SK-N-SH treated with all-trans-retinoic acid at 6 μM for 48 hours (cell line): ENCODE results near the gene NARF.

ENCODE experiments used
- ATAC-seq: fragments of 200-7000 bp; cut with Tn5 transposase; 3 replicates; pipeline ENCODE4 v1.9.1; 2020; ENCODE audit warnings: mild to moderate bottlenecking, moderate library complexity
- ARNTL ChIP-seq: fragments of 450-650 bp; formaldehyde crosslinking; IDR thresholded peaks from 2 replicates; pipeline ENCODE4 v1.5.0; 2020; ENCODE audit warnings: low read depth, mild to moderate bottlenecking, moderate library complexity, borderline replicate concordance
- BACH2 ChIP-seq: fragments of 250-450 bp; sonication (Bioruptor Pico); IDR thresholded peaks from 2 replicates; pipeline ENCODE4 v1.9.0; 2021; ENCODE audit warnings: mild to moderate bottlenecking, borderline replicate concordance
- CSDC2 ChIP-seq: fragments of 250-450 bp; sonication (Bioruptor Pico); IDR thresholded peaks from 2 replicates; pipeline ENCODE4 v1.5.0; 2020; ENCODE audit warnings: mild to moderate bottlenecking, moderate library complexity
- ESRRG ChIP-seq: fragments of 250-450 bp; sonication (Bioruptor Pico); IDR thresholded peaks from 2 replicates; pipeline ENCODE4 v1.6.1; 2021; ENCODE audit warnings: mild to moderate bottlenecking
- GLIS3 ChIP-seq: fragments of 250-450 bp; sonication (Bioruptor Pico); IDR thresholded peaks from 2 replicates; pipeline ENCODE4 v1.5.0; 2020; ENCODE audit warnings: mild to moderate bottlenecking, moderate library complexity
- ISL1 ChIP-seq: fragments of 250-450 bp; sonication (Bioruptor Pico); IDR thresholded peaks from 2 replicates; pipeline ENCODE4 v2.1.2; 2022; ENCODE audit warnings: mild to moderate bottlenecking, moderate library complexity
- OSR1 ChIP-seq: fragments of 250-450 bp; sonication (Bioruptor Pico); IDR thresholded peaks from 2 replicates; pipeline ENCODE4 v1.8.0; 2022; ENCODE audit warnings: moderate library complexity, mild to moderate bottlenecking, inconsistent platforms
- SNAI2 ChIP-seq: fragments of 250-450 bp; sonication (Bioruptor Pico); IDR thresholded peaks from 2 replicates; pipeline ENCODE4 v1.5.0; 2020; ENCODE audit warnings: mild to moderate bottlenecking, moderate library complexity
- TCF4 ChIP-seq: fragments of 250-450 bp; sonication (Bioruptor Pico); IDR thresholded peaks from 2 replicates; pipeline ENCODE4 v1.8.0; 2021; ENCODE audit warnings: mild to moderate bottlenecking, moderate library complexity, borderline replicate concordance
- TOX ChIP-seq: fragments of 250-450 bp; sonication (Bioruptor Pico); IDR thresholded peaks from 2 replicates; pipeline ENCODE4 v1.8.0; 2021; ENCODE audit warnings: mild to moderate bottlenecking, moderate library complexity, borderline replicate concordance
- ZC3H10 ChIP-seq: fragments of 250-450 bp; sonication (Bioruptor Pico); IDR thresholded peaks from 2 replicates; pipeline ENCODE4 v1.5.1; 2021; ENCODE audit warnings: mild to moderate bottlenecking, moderate library complexity
- ZFP3 ChIP-seq: fragments of 250-450 bp; sonication (Bioruptor Pico); IDR thresholded peaks from 2 replicates; pipeline ENCODE4 v1.5.0; 2020; ENCODE audit warnings: mild to moderate bottlenecking, moderate library complexity
- ZFP30 ChIP-seq: fragments of 450-650 bp; formaldehyde crosslinking; IDR thresholded peaks from 2 replicates; pipeline ENCODE4 v1.5.0; 2022; ENCODE audit warnings: mild to moderate bottlenecking, moderate library complexity
- ZNF565 ChIP-seq: fragments of 450-650 bp; formaldehyde crosslinking; conservative IDR thresholded peaks from 2 replicates; pipeline ENCODE4 v1.5.0; 2020; ENCODE audit warnings: low read depth, mild to moderate bottlenecking, moderate library complexity
- ZNF70 ChIP-seq: fragments of 450-650 bp; formaldehyde crosslinking; IDR thresholded peaks from 2 replicates; pipeline ENCODE4 v1.5.0; 2020; ENCODE audit warnings: mild to moderate bottlenecking, moderate library complexity
- ZNF8 ChIP-seq: fragments of 450-650 bp; formaldehyde crosslinking; IDR thresholded peaks from 2 replicates; pipeline ENCODE4 v1.5.0; 2020; ENCODE audit warnings: mild to moderate bottlenecking, moderate library complexity
- TF ChIP-seq, protein P1 (sequence below): fragments of 250-450 bp; sonication (Bioruptor Pico); IDR thresholded peaks from 2 replicates; pipeline ENCODE4 v1.5.1; 2021; ENCODE audit warnings: mild to moderate bottlenecking, moderate library complexity
- TF ChIP-seq, protein P2 (sequence below): fragments of 250-450 bp; sonication (Bioruptor Pico); IDR thresholded peaks from 2 replicates; pipeline ENCODE4 v1.5.1; 2020; ENCODE audit warnings: low read depth, mild to moderate bottlenecking, moderate library complexity
- TF ChIP-seq, protein P3 (sequence below): fragments of 250-450 bp; sonication (Bioruptor Pico); IDR thresholded peaks from 2 replicates; pipeline ENCODE4 v1.5.0; 2020; ENCODE audit warnings: mild to moderate bottlenecking, moderate library complexity
- TF ChIP-seq, protein P4 (sequence below): fragments of 250-450 bp; sonication (Bioruptor Pico); IDR thresholded peaks from 2 replicates; pipeline ENCODE4 v1.8.0; 2021; ENCODE audit warnings: low read depth, mild to moderate bottlenecking, moderate library complexity, borderline replicate concordance

The NARF gene

DNA sequence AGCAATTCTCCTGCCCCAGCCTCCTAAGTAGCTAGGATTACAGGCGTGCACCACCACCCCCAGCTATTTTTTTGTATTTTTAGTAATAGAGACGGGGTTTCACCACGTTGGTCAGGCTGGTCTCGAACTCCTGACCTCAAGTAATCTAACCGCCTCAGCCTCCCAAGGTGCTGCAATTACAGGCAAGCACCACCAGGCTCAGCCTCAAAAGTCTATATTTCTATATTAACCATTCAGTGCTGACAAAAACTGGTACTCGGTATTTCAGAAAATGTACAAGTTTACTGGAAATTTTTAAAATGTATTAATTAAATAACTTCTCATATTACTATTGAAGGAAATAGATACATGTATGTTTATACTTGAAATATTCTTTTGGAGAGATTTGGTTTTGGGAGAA lies 41.8 kb upstream of the NARF start:
- no peak for TF ChIP-seq ZNF70
- TF ChIP-seq, protein P1, sequence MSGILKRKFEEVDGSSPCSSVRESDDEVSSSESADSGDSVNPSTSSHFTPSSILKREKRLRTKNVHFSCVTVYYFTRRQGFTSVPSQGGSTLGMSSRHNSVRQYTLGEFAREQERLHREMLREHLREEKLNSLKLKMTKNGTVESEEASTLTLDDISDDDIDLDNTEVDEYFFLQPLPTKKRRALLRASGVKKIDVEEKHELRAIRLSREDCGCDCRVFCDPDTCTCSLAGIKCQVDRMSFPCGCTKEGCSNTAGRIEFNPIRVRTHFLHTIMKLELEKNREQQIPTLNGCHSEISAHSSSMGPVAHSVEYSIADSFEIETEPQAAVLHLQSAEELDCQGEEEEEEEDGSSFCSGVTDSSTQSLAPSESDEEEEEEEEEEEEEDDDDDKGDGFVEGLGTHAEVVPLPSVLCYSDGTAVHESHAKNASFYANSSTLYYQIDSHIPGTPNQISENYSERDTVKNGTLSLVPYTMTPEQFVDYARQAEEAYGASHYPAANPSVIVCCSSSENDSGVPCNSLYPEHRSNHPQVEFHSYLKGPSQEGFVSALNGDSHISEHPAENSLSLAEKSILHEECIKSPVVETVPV = no peak
- TF ChIP-seq, protein P2, sequence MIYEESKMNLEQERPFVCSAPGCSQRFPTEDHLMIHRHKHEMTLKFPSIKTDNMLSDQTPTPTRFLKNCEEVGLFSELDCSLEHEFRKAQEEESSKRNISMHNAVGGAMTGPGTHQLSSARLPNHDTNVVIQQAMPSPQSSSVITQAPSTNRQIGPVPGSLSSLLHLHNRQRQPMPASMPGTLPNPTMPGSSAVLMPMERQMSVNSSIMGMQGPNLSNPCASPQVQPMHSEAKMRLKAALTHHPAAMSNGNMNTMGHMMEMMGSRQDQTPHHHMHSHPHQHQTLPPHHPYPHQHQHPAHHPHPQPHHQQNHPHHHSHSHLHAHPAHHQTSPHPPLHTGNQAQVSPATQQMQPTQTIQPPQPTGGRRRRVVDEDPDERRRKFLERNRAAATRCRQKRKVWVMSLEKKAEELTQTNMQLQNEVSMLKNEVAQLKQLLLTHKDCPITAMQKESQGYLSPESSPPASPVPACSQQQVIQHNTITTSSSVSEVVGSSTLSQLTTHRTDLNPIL = no peak
- ATAC-seq = no peak

DNA sequence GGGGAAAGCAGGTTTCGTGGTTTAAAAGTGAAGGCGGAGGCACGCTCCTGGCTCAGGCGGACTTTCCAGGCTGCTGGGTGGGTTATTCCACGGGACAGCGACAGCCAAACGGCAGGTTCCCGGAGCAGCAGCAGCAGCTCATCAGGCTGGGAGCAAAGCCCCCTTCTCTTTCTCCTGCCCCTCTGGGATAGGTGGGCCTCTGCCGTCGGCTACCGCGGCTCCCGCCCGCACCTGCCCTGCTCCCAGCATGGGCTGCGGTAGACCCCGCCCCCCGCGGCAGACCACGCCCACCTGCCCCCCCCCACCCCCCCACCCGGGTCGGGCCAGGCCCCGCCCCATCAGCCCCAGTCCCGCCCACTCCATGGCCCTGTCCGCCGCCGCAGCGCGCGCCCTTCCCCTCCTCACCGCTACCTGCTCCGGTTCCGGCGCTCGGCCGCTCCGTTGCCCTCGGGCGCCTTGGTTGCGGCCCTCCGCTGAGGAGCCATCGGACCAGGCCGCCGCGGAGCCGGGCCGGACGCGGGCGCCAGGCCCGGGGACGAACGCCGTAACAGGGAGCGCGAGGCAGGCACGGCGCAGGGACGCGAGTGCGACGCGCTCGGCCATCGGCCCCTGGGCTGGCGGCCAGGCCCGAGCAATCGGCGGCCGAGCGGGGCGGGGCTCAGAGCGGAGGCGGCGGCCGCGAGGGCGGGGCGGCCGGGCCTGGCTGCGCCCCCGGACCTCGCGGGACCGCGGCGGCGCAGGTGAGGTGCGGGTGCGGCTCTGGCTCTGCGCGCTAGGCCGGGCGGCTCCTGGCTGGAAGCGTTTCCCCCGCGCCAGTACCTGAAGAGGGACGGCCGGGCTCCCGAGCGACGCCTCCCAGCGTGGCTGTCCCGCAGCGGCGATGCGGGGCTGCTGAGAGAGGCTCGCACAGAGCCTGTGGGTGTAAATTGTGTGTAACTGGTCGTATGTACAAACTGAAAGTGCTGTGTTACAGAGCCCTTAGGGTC lies 40.2 kb upstream of the NARF start, which contains the start of the genes HEXD and OGFOD3:
TSS of gene HEXD (plus strand) at position 347 of the 986 bp plus-strand sequence. CDS start 1,453 bp downstream, outside the sequence.
TSS of gene OGFOD3 (minus strand) at position 586 of the 986 bp plus-strand sequence. CDS start at position 485, 101 bp downstream.
- ATAC-seq = peak; percentile 85
- TF ChIP-seq SNAI2 (CRISPR knock-in tag) (peak; percentile 78; the same call in 1 of the 2 replicates), CSDC2 (0 out of 2 replicates have a peak, but pooled peaks have one; percentile 49)
- TF ChIP-seq, protein P3, sequence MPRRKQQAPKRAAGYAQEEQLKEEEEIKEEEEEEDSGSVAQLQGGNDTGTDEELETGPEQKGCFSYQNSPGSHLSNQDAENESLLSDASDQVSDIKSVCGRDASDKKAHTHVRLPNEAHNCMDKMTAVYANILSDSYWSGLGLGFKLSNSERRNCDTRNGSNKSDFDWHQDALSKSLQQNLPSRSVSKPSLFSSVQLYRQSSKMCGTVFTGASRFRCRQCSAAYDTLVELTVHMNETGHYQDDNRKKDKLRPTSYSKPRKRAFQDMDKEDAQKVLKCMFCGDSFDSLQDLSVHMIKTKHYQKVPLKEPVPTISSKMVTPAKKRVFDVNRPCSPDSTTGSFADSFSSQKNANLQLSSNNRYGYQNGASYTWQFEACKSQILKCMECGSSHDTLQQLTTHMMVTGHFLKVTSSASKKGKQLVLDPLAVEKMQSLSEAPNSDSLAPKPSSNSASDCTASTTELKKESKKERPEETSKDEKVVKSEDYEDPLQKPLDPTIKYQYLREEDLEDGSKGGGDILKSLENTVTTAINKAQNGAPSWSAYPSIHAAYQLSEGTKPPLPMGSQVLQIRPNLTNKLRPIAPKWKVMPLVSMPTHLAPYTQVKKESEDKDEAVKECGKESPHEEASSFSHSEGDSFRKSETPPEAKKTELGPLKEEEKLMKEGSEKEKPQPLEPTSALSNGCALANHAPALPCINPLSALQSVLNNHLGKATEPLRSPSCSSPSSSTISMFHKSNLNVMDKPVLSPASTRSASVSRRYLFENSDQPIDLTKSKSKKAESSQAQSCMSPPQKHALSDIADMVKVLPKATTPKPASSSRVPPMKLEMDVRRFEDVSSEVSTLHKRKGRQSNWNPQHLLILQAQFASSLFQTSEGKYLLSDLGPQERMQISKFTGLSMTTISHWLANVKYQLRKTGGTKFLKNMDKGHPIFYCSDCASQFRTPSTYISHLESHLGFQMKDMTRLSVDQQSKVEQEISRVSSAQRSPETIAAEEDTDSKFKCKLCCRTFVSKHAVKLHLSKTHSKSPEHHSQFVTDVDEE = 0 out of 2 replicates have a peak, but pooled peaks have one; percentile 23
- TF ChIP-seq, protein P4, sequence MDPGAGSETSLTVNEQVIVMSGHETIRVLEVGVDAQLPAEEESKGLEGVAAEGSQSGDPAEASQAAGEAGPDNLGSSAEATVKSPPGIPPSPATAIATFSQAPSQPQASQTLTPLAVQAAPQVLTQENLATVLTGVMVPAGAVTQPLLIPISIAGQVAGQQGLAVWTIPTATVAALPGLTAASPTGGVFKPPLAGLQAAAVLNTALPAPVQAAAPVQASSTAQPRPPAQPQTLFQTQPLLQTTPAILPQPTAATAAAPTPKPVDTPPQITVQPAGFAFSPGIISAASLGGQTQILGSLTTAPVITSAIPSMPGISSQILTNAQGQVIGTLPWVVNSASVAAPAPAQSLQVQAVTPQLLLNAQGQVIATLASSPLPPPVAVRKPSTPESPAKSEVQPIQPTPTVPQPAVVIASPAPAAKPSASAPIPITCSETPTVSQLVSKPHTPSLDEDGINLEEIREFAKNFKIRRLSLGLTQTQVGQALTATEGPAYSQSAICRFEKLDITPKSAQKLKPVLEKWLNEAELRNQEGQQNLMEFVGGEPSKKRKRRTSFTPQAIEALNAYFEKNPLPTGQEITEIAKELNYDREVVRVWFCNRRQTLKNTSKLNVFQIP (CRISPR knock-in tag) = no peak

DNA sequence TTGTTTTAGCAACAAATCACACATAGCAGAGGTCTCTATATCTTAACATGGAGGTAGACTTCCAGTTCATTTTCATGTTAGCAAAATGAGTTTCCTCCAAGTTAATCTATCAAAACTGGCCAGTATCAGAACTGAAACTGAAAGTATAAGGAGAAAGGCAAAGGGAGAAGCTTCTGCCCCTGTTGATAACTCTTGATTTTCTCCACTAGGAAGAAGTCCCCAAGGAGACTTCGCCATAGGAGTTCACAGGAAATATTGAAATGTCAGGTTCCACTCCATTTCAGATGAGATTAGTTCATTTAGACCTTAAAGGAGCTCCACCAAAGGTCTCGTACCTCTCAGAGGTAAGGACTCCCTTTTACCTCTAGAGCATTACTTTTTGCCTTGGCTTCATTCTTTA lies 39.0 kb upstream of the NARF start:
- no peak for TF ChIP-seq ZFP30
- TF ChIP-seq TOX (CRISPR knock-in tag) = no peak
- TF ChIP-seq ZC3H10 (CRISPR knock-in tag) = no peak
- no peak for TF ChIP-seq ZNF70
- TF ChIP-seq ISL1 = no peak
- no peak for TF ChIP-seq ESRRG (CRISPR knock-in tag)
- TF ChIP-seq OSR1 (CRISPR knock-in tag) = no peak
- TF ChIP-seq GLIS3 (CRISPR knock-in tag) = no peak
- no peak for TF ChIP-seq BACH2 (CRISPR knock-in tag)
- no peak for TF ChIP-seq SNAI2 (CRISPR knock-in tag)
- no peak for TF ChIP-seq TCF4
- no peak for TF ChIP-seq ZNF565 (CRISPR knock-in tag)
- TF ChIP-seq, protein P2 = no peak
- no peak for TF ChIP-seq ARNTL (CRISPR knock-in tag)
- no peak for TF ChIP-seq ZFP3 (CRISPR knock-in tag)
- TF ChIP-seq, protein P3 = no peak
- no peak for TF ChIP-seq ZNF8 (CRISPR knock-in tag)
- ATAC-seq = no peak
